ENCODE data around the gene COG5. TPM values are rescaled to one million over a fixed set of nuclear protein-coding genes. Genes with fewer than 3 reads are reported as not detected.

COG5 gene
- total RNA-seq, 1 experiment from 2014 or later: 58.0 TPM

DNA sequence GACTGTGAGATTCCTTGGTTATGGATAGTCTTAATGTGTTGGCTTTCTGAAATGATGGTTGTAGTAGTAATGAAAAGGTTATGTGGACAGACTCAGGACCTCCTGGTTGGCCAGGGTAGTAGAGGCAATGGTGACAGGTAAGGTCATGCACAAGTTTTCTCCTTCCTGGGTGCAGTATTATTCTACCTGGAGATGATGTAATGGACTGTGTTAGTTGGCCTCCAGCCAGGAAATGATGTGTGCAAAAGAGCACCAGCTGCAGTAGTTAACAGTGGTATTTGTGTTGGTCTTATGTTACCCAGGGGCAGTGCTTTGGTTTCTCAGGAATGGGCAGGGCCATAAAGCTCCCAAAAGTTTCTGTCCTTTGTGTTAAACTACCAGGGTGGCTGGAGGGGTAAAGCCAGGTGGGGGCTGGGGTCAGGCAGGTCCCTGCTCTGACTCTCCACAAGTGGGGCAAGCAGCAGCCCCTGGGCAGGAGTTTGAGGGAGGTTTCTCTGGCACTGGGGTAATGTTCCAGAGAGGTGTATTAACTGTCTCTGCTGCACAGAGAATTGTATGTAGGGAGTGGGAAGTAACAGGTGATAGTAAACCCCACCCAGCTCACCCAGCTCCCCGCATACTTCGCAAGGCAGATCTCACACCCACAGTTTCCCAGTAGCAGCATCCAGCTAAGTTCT, 57.6 kb downstream of the COG5 start:
- DNase-seq (ENCODE audit: low spot score): peak; percentile 99

DNA sequence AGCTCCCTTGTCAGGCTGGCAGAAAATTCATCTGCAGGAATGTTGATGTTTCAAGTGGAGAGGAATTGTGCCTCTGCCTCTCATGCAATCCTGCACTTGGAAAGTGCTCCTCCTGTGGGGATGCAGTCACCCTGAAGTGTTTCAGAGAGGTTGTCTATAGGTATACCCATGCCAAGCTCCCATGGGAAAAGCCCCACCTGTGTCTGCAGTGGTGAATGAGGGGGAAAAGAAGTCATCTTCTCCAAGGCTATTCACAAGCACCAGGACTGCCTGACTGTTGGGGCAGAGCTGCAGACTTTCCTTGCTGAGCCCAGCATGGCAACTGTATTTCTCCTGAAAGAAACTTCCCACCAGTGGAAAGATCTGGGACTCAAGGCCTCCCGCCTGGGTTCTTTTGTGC, 58.4 kb downstream of the COG5 start:
- DNase-seq (ENCODE audit: low spot score): no peak

DNA sequence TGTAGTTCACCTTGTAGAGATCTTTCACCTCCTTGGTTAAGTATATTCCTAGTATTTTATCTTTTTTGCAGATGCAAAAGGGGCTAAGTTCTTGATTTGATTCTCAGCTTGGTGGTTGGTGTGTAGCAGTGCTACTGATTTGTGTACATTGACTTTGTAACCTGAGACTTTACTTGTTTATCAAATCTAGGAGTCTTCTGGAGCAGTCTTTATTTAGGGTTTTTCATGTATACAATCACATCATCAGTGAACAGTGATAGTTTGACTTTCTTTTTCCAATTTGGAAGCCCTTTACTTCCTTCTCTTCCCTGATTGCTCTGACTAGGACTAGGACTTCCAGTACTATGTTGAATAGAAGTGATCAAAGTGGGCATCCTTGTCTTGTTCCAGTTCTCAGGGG, 60.0 kb downstream of the COG5 start:
- DNase-seq (ENCODE audit: low spot score): no peak

DNA sequence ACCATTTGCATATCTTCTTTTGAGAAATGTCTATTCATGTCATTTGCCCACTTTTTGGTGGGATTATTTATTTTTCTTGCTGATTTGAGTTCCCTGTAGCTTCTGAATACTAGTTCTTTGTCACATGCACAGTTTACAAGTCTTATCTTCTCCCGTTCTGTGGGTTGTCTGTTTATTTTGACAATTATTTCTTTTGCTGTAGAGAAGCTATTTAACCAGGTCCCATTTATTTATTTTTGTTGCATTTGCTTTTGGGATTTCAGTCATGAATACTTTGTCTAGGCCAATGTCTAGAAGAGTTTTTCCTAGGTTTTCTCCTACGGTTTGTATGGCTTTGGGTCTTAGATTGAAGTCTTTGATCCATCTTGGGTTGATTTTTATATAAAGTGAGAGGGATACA, 60.9 kb downstream of the COG5 start:
- DNase-seq (ENCODE audit: low spot score): no peak

DNA sequence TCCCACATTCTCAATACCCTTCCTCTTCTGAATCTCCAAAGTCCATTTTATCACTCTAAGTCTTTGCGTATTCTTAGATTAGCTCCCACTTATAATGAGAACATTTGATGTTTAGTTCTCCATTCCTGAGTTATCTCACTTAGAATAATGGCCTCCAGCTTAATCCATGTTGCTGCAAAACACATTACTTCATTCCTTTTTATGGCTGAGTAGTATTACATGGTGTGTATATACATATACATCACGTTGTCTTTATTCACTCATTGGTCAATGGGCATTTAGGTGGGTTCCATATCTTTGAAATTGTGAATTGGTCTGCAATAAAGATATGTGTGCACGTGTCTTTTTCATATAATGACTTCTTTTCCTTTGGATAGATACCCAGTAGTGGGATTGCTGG, 61.6 kb downstream of the COG5 start:
- no peak for DNase-seq (ENCODE audit: low spot score)

DNA sequence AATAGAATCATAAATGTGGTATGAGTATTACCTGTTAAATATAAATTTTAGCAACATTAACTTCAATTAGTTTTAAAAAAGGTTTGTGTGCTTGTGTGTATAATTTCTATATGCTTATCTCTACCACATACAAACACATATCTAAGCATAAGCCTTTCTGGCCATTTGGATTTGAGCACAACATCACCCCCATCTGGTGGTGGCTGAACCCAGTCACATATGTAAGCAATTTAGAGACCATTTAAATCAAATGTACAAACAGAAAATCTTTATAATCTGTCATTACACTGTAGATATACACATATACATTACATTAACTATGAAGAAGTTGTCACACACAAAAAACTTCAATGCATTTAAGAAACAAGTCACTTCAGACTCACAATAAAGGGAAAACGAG, 62.1 kb downstream of the COG5 start:
- DNase-seq (ENCODE audit: low spot score): peak; percentile 68

DNA sequence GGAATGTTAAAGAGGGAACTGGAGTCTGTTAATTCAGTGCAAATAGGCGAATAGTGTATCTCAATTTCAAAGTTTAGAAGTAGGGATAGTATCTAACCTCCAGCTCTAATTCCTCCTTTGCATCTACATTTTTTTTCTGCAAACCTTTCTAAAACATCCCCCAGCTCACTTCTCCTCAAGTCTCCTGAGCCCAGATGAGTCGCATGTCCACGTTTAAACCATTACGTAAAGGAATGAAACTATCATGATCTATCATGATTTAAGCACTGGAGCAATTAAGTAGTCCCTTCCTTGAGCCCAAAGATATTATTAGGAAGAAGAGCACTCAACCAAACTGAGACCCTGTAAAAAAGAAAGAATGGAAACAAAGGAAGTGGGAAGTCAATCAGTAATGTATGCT, 64.0 kb downstream of the COG5 start:
- DNase-seq (ENCODE audit: low spot score): no peak

DNA sequence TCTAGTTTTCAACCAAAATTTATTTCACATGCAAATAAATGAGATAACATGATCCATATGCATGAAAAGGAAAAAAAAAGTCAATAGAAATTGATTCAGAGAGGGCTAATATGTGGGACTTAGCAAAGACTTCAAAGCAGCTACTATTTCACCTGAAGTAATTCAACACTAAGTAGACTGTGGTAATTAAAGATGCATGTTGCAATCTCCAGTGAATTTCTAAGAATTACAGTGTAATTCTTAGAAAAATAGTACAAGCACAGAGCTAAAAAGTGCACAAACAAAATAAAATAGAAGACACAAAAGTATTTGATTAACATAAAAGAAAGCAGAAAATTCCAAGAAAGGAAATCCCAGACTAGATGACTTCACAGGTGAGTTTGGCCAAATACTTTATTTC, 68.2 kb downstream of the COG5 start:
- no peak for DNase-seq (ENCODE audit: low spot score)

DNA sequence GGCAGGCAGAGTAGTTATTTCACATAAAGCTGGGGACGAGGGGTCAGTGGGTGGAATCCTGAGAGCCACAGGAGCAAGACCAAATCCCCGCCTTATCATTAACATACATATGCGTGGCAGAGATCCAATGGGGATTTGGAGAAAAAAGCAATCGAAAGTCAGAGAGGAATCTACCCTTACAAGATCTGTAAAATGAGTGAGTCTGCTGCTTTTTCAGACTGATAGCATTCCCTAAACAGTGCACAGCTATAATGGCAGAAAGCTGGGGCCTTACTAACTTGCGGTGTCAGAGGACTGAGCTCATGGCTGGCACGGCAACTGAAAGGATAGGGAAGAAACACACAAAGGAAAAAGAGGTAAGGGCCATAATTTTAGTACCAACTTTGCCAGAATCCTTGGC, 68.8 kb downstream of the COG5 start:
- peak; percentile 14 for DNase-seq (ENCODE audit: low spot score)

DNA sequence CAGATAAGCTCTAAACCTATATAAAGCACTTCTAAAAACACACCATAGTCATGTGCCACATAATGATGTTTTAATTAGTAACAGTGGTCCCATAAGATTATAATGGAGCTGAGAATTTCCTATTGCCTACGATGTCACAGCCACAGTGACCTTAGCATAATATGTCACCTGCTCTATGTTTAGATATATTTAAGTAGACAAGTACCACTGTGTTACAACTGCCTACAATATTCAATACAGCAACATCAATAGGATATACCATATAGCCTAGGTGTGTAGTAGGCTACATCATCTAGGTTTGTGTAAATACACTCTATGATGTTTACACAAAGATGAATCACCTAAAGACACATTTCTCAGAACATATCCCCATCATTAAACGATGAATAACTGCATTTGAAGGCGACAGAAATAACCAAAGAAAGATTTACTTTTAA, 69.4 kb downstream of the COG5 start:
- DNase-seq (ENCODE audit: low spot score): peak; percentile 43

DNA sequence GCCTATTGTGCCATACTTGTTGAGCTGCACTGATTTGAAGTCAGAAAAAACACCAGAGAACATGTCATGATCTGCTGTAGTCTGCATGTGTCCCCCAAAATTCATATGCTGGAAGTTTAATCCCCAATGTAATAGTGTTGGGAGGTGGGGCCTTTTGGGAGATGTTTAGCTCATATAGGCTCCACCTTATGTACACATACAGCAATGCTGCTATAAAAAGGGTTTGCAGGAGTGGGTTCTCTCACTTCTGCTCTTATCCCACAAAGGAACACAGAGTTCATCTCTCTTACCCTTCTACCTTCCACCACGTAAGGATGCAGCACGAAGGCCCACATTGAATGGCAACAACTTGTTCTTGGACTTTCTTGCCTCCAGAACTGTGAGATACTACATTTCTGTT, 70.8 kb downstream of the COG5 start:
- no peak for DNase-seq (ENCODE audit: low spot score)

DNA sequence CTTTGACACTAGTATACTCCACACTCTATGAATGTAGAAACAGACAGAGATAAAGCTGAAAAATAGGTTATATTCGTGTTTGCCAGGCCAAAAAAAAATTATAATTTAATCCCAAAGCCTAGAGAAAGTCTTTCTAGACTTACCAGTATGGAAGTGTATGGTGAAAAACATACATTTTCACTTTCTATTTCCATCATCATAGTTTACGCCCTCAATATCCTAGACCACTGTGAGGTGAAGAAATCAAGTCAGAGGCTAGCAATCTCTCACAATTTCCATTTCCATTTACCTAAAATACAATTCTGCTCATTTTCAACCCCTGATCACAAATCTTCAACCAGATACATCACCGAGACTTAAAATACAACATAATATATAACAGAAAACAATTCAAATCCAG, 77.7 kb downstream of the COG5 start:
- DNase-seq (ENCODE audit: low spot score): no peak

DNA sequence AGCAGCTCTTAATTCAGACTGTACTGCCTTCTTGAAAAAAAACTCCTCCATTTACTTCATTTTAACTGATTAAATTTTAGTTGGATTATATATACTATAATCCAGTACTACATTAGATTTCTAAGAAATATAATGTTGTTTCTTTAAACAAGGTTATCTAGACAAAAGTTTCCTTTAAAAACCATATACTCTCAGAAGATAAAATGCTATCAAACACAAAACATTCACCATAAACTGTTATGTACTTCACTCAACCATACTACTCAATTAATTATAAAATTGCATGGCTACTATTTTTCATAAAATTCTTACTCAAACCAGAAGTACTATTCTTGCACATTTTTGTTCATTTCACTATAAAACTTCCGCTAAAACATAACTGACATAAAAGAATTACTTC, 81.1 kb downstream of the COG5 start:
- DNase-seq (ENCODE audit: low spot score): no peak

DNA sequence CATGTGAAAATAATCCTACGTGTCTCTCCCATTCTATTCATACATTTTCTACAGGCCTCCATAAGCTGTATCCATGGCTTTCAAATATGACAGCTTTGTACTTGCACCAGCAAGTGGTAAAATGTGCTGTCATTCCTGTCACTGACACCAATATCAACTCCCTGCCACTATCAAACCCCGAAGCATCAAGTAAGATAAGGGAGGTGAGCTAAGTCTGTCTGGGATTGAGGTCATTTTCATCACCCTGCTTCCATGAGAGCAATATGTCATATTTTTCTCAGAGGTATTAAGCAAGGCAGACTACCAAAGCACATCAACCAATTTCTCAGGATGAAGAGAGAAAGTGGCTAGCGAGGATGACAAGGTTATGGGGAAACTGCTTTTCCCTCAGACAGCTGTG, 82.8 kb downstream of the COG5 start:
- DNase-seq (ENCODE audit: low spot score): no peak

DNA sequence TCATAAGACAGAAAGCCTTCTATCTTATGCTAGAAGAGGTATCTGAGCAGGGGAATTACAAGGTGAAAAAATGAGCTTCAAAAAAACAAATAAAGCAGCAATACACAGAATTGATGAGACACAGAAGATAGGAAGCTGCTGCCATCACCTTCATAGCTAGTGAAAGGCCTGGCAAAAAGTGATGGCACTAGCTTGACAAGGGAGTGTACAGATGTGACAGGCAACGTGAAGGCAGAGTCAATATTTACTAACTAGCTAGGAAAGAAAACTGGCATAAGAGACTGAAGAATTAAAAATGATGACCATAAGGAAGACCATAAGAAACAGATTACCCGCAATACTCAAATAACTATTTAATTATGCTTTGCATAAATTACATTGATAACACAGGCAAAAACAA, 84.4 kb downstream of the COG5 start:
- DNase-seq (ENCODE audit: low spot score): no peak

DNA sequence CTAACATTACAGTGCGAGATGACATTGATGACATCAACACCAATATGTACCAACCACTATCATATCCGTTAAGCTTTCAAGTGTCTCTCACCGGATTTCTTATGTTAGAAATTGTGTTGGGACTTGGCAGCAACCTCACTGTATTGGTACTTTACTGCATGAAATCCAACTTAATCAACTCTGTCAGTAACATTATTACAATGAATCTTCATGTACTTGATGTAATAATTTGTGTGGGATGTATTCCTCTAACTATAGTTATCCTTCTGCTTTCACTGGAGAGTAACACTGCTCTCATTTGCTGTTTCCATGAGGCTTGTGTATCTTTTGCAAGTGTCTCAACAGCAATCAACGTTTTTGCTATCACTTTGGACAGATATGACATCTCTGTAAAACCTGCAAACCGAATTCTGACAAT, 89.6 kb downstream of the COG5 start:
- DNase-seq (ENCODE audit: low spot score): no peak

DNA sequence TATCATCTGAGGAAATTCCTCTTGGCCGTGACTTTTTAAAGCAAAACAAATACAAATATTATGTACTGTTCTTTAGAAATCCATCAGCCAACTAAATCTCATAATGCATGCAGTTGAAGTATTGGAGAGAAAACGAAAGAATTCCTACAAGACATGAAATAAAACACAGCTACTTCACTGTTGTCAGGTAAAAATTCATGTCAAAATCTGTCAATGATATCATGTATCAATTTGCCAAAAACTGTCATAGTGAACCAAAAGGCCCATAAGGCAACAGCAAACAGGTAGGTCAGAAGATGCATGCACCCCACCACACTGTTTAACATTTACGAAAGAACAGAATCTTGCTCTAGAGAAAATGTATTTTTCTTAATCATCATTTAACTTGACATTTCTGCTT, 91.6 kb downstream of the COG5 start:
- DNase-seq (ENCODE audit: low spot score): no peak

DNA sequence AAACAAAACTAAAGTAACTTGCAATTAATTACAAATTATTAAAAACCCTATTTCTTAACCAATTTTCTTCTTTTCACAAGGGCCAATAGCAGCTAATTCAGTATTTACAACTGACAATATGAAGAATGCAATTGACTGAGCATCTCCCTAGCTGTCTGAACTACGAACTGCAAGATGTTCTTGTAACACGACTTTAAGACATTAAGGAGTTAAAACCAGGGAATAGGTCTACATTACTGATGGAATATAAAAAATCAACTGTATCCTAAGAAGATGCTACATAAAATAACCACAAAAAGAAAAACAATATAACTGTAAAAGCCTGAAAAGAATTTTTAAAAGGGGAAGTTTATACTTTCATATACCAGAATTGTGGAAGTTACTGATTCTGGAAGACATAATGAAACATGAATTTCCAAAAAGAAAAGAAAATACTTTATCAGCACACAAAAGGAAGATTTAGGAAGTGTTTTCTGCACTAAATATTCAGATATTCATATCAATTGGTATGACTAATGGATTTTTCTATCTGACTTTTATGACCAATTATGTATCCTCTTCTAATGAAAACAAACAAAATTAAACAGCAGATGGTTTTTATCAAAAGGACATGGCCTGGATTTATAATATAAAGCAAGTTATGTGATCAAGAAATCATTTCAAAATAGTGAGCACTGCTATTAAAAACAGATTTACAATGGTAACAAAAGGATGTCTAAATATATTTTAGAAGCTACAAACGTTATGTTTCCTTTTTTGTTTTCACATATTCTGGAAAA, 92.2 kb downstream of the COG5 start:
- no peak for DNase-seq (ENCODE audit: low spot score)

DNA sequence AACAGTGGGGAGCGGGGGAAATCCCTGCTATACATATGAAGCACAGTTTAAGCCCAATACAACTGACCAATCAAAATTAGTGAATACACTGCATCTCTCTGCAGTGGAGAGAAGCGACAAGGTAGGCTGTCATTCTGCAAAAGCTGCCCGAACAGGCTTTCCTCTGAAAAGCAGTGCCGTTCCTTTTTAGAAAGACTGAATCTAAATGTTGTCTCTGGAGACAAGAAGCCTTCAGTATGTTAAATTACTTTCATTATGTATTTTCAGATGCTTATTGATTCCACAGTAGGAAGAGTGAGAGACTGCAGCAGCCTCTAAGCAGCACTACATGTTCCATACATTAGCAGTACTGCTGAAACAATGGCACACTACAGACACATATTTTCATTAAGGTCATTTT, 93.8 kb downstream of the COG5 start, which contains the start of gene GPR22:
Gene GPR22 (plus strand): TSS at position 129 of the 400 bp plus-strand sequence. CDS start 4,004 bp downstream, outside the sequence.
- no peak for DNase-seq (ENCODE audit: low spot score)

DNA sequence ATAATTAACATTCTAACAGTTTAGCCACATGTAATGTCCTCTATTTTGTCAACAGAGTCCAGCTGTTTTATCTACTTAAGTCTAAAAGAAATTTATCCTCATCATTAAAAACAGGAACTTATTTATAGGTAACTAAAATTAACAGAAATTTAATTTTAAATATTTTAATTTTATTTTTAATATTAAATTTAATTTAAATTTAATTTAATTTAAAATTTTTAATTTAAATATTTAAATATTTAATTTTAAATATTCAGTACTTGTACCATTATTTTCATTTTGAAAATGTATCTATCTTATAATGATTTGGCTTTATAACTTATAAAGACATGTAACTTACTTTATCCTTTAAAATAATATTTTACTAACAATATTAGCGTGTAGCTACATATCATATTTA, 94.9 kb downstream of the COG5 start:
- DNase-seq (ENCODE audit: low spot score): no peak

DNA sequence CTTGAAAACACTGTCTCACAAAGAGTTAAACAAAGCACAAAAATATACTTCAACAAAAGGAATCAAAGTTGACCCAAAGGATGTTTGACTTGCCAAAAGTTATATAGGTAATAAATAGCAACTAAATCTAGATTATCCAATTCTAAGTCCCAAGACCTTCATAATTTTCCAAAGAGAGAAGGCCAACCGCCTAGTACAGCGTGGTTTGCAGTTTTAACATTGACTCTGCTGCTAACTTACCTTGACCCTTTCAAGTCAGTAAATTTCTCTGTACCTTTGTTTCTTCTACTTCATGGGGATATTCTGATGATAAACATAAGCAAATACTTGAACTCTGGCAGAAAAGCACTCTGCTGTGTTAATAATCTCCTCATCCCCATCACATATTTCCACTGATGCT, 95.7 kb downstream of the COG5 start:
- DNase-seq (ENCODE audit: low spot score): no peak

DNA sequence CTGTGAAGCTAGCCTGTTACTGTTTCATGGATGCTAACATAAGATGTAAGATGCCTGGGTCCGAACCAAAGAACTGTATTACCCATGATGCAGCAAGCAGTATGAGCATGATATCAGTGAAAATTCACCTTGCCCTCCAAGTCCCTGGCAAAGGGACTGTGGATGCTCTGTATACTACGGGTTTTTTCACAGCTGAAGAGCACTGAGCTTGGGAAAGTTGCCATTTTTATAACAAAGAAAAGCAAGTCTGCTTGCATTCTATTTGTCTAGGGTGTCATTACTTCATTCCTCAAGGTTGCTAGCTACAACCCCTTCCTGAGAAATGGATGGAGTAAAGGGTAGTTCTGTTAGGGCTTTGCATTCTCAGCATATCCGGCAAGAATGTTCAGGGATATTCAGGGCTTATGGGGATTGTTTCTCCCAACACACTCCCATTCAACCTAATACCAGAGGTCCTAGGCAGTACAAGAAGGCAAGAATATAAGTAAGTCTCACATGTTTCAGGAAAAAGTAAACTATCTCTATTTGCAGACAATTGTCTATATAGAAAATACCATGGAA, 99.0 kb downstream of the COG5 start:
- no peak for DNase-seq (ENCODE audit: low spot score)
